ENCODE measurements around the gene DPYD.

- TF ChIP-seq ZNF274 (IDR thresholded peaks at IDR 0.05; ENCODE audit: low read depth, low read length), result no peak
- TF ChIP-seq YY1 (IDR thresholded peaks at IDR 0.05; ENCODE audit: insufficient read depth, insufficient read length), result no peak
- no peak for TF ChIP-seq SUZ12 (IDR thresholded peaks at IDR 0.05; ENCODE audit: extremely low read depth, insufficient read depth, insufficient read length)
These were observed 752.8 kb downstream of the DPYD start for GRCh38 chr1:97168056-97168455.
